ENCODE data around the gene GNPDA1.

The GNPDA1 gene

DNA sequence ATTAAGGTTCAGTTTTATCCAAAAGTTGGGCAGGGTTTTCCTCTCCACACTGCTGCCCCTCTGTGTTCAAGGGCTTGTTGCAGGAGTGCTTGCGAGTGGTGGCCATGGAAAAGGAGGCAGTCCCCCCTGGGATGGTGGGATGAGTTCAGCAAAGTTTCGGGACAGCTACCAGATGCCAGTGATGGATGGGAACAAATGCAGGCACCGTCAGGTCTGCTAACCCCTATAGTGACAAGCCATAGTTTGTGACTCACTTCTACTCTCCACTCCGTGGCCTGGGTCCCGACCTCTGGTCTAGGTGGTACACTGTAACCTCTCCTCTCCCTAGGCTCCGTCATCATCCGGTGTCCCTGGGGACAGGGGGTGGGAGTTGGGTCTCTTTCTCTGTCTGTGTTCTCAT is 47.8 kb downstream of the GNPDA1 start:
- TF ChIP-seq REST (IDR thresholded peaks at IDR 0.05; ENCODE audit: insufficient replicate concordance, low read depth) (no peak), SPI1 (IDR thresholded peaks at IDR 0.05; ENCODE audit: borderline replicate concordance, low read depth) (no peak), CTCF (IDR thresholded peaks at IDR 0.05; ENCODE audit: insufficient read depth, low read length) (no peak), POLR2AphosphoS5 (IDR thresholded peaks at IDR 0.05; ENCODE audit: low read depth) (no peak), GABPA (IDR thresholded peaks at IDR 0.05; ENCODE audit: low read depth) (no peak)
- no peak overlapping the region for H3K4me3 ChIP-seq (replicated peaks; ENCODE audit: insufficient read depth, low read length)
- no peak for DNase-seq (ENCODE audit: low read depth in 1 of 2, low spot score in 1 of 2)
- H3K27ac ChIP-seq (replicated peaks) = no peak overlapping the region
- H3K27me3 ChIP-seq (ENCODE audit: insufficient read depth, poor library complexity, severe bottlenecking) = no peaks in the 10 kb centered on the region

DNA sequence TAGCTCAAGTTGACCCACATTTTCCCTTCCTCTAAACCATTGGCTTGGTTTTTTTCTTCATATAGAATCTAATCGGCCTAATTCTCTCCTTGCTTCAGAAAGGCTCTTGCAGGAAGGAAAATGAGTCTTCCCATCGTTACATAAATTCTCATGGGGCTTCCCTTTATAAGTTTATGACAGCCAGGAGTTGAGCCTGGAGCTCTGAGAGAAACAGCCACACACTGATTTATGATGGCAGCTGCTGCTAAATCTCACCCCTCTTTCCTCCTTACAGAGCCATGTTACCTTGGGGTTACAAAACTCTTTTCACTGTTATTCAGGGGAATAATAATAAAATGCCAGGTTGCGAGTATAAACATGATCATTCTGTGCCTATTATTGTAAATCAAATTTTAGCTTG is 49.1 kb downstream of the GNPDA1 start:
- no peak overlapping the region for H3K4me3 ChIP-seq (replicated peaks; ENCODE audit: insufficient read depth, low read length)
- no peak for DNase-seq (ENCODE audit: low read depth in 1 of 2, low spot score in 1 of 2)
- no peak overlapping the region for H3K27ac ChIP-seq (replicated peaks)
- TF ChIP-seq GABPA (IDR thresholded peaks at IDR 0.05; ENCODE audit: low read depth) (no peak), POLR2AphosphoS5 (IDR thresholded peaks at IDR 0.05; ENCODE audit: low read depth) (no peak), SPI1 (IDR thresholded peaks at IDR 0.05; ENCODE audit: borderline replicate concordance, low read depth) (no peak), CTCF (IDR thresholded peaks at IDR 0.05; ENCODE audit: insufficient read depth, low read length) (no peak), REST (IDR thresholded peaks at IDR 0.05; ENCODE audit: insufficient replicate concordance, low read depth) (no peak)
- H3K27me3 ChIP-seq (ENCODE audit: insufficient read depth, poor library complexity, severe bottlenecking) = no peaks in the 10 kb centered on the region

DNA sequence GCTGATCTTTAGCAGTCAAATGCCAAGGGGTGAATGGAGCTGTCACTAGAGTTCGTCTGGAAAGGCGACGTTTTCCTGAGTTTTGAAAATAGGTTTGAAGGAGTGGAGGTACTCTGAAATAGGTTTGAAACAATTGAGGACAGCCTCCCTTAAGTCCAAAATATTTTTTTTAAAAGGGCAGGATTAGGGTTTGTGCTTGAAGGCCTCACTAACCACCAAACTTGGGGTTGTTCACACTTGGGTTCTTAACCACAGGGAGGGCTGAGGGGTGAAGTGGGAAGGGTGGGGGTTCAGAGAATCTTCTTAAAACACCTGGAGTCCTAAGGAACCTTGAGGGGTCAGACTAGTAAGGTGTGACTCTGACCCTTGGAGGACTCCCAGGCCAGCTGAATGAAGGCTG is 51.4 kb downstream of the GNPDA1 start:
- no peaks in the 10 kb centered on the region for H3K27me3 ChIP-seq (ENCODE audit: insufficient read depth, poor library complexity, severe bottlenecking)
- no peak for DNase-seq (ENCODE audit: low read depth in 1 of 2, low spot score in 1 of 2)
- no peak overlapping the region for H3K27ac ChIP-seq (replicated peaks)
- no peak overlapping the region for H3K4me3 ChIP-seq (replicated peaks; ENCODE audit: insufficient read depth, low read length)
- TF ChIP-seq SPI1 (IDR thresholded peaks at IDR 0.05; ENCODE audit: borderline replicate concordance, low read depth) (no peak), CTCF (IDR thresholded peaks at IDR 0.05; ENCODE audit: insufficient read depth, low read length) (no peak), GABPA (IDR thresholded peaks at IDR 0.05; ENCODE audit: low read depth) (no peak), REST (IDR thresholded peaks at IDR 0.05; ENCODE audit: insufficient replicate concordance, low read depth) (no peak), POLR2AphosphoS5 (IDR thresholded peaks at IDR 0.05; ENCODE audit: low read depth) (no peak)
